ENCODE measurements around the gene PAXX.

PAXX gene

DNA sequence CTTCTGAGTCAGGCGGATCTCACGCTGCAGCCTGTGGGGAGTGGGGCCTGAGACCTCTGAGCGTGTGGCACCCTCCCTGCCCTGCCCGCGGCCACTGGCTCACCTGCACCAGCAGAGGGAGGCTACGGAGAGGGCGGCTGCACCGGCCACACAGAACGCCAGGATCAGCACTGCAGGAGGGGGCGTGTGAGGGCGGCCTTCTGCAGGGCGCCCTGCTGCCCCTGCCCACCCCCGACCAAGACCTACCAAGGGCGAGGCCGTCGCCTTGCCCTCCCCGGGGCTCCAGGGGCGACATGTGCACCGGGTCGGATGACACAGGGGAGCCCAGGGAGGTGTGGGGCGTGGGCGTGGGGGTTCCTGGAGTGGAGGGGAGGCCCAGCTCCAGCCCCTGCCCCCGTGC lies 48.3 kb downstream of the PAXX start:
- TF ChIP-seq, protein P1, sequence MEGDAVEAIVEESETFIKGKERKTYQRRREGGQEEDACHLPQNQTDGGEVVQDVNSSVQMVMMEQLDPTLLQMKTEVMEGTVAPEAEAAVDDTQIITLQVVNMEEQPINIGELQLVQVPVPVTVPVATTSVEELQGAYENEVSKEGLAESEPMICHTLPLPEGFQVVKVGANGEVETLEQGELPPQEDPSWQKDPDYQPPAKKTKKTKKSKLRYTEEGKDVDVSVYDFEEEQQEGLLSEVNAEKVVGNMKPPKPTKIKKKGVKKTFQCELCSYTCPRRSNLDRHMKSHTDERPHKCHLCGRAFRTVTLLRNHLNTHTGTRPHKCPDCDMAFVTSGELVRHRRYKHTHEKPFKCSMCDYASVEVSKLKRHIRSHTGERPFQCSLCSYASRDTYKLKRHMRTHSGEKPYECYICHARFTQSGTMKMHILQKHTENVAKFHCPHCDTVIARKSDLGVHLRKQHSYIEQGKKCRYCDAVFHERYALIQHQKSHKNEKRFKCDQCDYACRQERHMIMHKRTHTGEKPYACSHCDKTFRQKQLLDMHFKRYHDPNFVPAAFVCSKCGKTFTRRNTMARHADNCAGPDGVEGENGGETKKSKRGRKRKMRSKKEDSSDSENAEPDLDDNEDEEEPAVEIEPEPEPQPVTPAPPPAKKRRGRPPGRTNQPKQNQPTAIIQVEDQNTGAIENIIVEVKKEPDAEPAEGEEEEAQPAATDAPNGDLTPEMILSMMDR (IDR thresholded peaks at IDR 0.05; ENCODE audit: low read depth, low read length): no peak
- in situ Hi-C loops (cut with HindIII; ENCODE audit: low sequenced_read_pairs): loop anchor here (25.0 kb wide), 1 partner anchor 103 kb away; the partner anchor contains the start of genes C8G and FBXW5
- no peak overlapping the region for H3K4me3 ChIP-seq (ENCODE audit: low read depth, low read length)
- no peak for DNase-seq (ENCODE audit: low read depth, low spot score)

DNA sequence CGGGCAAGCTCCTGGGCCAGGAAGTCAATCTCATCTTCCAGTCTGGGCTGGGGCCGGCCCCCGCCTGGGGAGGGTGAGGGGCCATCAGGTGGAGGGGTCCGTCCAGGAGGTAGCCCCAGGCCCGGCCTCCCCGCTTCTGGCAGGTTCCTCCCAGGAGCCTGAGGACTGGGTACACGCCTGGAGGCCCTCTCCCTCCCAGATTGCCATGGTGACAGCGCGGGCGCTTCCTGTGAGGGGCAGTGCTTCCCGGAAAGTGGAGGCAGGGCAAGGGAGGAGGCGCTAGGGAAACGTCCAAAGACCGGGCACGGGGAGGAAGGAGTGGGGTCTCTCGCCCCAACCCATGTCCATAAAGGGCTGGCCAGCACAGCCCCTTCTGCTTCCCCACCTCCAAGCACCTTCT lies 48.9 kb downstream of the PAXX start:
- TF ChIP-seq, protein P1 (IDR thresholded peaks at IDR 0.05; ENCODE audit: low read depth, low read length): no peak

DNA sequence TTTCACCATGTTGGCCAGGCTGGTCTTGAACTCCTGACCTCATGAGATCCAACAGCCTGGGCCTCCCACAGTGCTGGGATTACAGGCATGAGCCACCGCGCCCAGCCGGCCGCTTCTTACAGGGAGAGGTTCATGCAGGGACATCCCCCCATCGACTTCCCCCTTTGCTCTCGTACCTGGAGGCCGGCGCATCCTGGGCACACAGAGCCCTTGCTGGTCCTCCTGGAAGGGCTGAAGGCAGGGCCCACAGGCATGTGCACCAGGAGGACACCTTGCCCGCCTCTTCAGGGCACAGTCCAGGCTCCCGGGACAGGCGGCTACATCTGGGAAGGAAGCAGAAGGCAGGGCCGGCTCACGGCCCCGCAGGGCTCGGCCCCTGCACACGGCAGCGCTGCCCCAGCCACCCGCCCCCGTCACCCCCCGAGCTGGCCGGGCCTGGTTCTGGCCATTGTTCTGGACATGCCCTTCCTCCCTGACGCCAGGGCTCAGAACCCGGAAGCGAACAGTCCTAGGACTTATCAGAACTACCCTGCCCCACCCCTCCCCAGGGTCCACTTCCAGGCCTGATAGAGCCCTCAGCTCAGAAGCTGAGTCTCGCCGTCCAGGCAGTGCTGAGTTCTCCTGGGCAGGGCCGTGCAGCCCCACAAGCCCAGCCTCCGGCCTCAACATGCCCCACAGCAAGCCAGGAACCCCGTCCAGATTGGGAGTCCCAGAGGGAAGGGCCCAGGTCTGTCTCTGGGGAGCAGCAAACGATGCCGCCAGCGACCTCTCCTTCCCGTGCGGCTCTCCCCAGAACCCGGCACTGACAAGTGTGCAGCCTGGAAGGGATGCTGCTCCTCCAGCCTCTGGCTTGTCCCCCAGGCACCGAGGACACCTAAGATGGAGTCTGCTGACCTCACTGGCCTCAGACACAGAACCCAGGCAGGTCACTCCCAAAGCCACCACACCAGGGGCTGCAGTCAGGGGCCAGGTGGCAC lies 50.8 kb downstream of the PAXX start:
- in situ Hi-C loops (cut with HindIII; ENCODE audit: low sequenced_read_pairs): loop anchor here (25.0 kb wide), 1 partner anchor 106 kb away; the partner anchor contains the start of genes C8G and FBXW5
- no peak overlapping the region for H3K4me3 ChIP-seq (ENCODE audit: low read depth, low read length)
- TF ChIP-seq, protein P1 (IDR thresholded peaks at IDR 0.05; ENCODE audit: low read depth, low read length): no peak
- DNase-seq (ENCODE audit: low read depth, low spot score): no peak

More for the DNA sequence above, 48.9 kb downstream of the PAXX start:
- in situ Hi-C loops (cut with HindIII; ENCODE audit: low sequenced_read_pairs): loop anchor here (25.0 kb wide), 1 partner anchor 104 kb away; the partner anchor contains the start of genes C8G and FBXW5
- no peak overlapping the region for H3K4me3 ChIP-seq (ENCODE audit: low read depth, low read length)
- DNase-seq (ENCODE audit: low read depth, low spot score): no peak

All from astrocyte of the spinal cord (primary cell).